Keratinocyte (primary cell): ENCODE results near the gene FUT6. TPM values are rescaled to one million over a fixed set of nuclear protein-coding genes. Genes with fewer than 3 reads are reported as not detected.
"Not testable (repeated sequence)": the region's sequence is repeated elsewhere in the genome, so short reads cannot be mapped to it uniquely, and the experiment has no call there.

ENCODE experiments used
- DNase-seq: peaks from one replicate; pipeline ENCODE4 v3.0.0-alpha.2; 2011; ENCODE audit warnings: low read depth, missing footprints, low spot score
- FAIRE-seq: peaks from 2 replicates; lab custom pipeline; 2011; peaks lifted over from hg19 to GRCh38; lab: Jason Lieb, UNC
- H2AFZ ChIP-seq: 2 replicates; pipeline ENCODE4 v1.6.0; 2012; ENCODE audit warnings: low read length, control low read depth, inconsistent platforms; ENCODE audit not compliant: control insufficient read depth
- H3K27ac ChIP-seq: 2 replicates; pipeline ENCODE4 v1.5.1; 2011; ENCODE audit warnings: low read length; ENCODE audit not compliant: control insufficient read depth, insufficient read depth
- H3K27me3 ChIP-seq: 3 replicates; pipeline ENCODE4 v1.6.0; 2011; ENCODE audit warnings: low read length; ENCODE audit not compliant: control insufficient read depth, insufficient read depth; ENCODE audit errors: extremely low read depth
- H3K36me3 ChIP-seq, 2 experiments: 2 replicates in 1 of 2; 3 replicates in 1 of 2; pipeline ENCODE4 v1.5.1; 2011; ENCODE audit warnings: low read length in 2 of 2, mild to moderate bottlenecking in 1 of 2; ENCODE audit not compliant: control insufficient read depth in 2 of 2, insufficient read depth in 2 of 2; ENCODE audit errors: extremely low read depth in 1 of 2
- H3K4me1 ChIP-seq: 3 replicates; pipeline ENCODE4 v1.5.1; 2011; ENCODE audit warnings: low read length; ENCODE audit not compliant: control insufficient read depth, insufficient read depth; ENCODE audit errors: extremely low read depth
- H3K4me2 ChIP-seq: 3 replicates; pipeline ENCODE4 v1.6.0; 2011; ENCODE audit warnings: low read depth, low read length; ENCODE audit not compliant: control insufficient read depth, insufficient read depth; ENCODE audit errors: extremely low read depth
- H3K4me3 ChIP-seq, 3 experiments: fragments of 200-600 bp in 1 of 3; sonication (generic) in 1 of 3; 2 replicates in 2 of 3; 3 replicates in 1 of 3; pipeline ENCODE4 v1.5.1; 2011 to 2016; ENCODE audit warnings: low read length in 3 of 3, mild to moderate bottlenecking in 3 of 3, control low read depth in 2 of 3, inconsistent platforms in 1 of 3, low read depth in 1 of 3, mixed read lengths in 1 of 3, mixed run types in 1 of 3, moderate library complexity in 1 of 3; ENCODE audit not compliant: control insufficient read depth in 2 of 3, insufficient read depth in 2 of 3; ENCODE audit errors: extremely low read depth in 1 of 3
- H3K79me2 ChIP-seq: 2 replicates; pipeline ENCODE4 v1.6.0; 2012; ENCODE audit warnings: low read length; ENCODE audit not compliant: control insufficient read depth, insufficient read depth
- H3K9ac ChIP-seq: 3 replicates; pipeline ENCODE4 v1.6.0; 2011; ENCODE audit warnings: low read length; ENCODE audit not compliant: control insufficient read depth, insufficient read depth; ENCODE audit errors: extremely low read depth
- H3K9me1 ChIP-seq: 3 replicates; pipeline ENCODE4 v1.6.0; 2011; ENCODE audit warnings: low read length; ENCODE audit not compliant: control insufficient read depth, insufficient read depth; ENCODE audit errors: extremely low read depth
- H3K9me3 ChIP-seq: 2 replicates; pipeline ENCODE4 v1.5.1; 2012; ENCODE audit warnings: low read depth, low read length; ENCODE audit not compliant: control insufficient read depth
- H4K20me1 ChIP-seq: 3 replicates; pipeline ENCODE4 v1.6.0; 2011; ENCODE audit warnings: low read length; ENCODE audit not compliant: control insufficient read depth, insufficient read depth; ENCODE audit errors: extremely low read depth
- CTCF ChIP-seq, 3 experiments: IDR thresholded peaks in 1 of 3; conservative IDR thresholded peaks in 1 of 3; optimal IDR thresholded peaks in 1 of 3; 2 replicates in 2 of 3; 3 replicates in 1 of 3; pipeline versions ENCODE3 to v1.5.1; 2011; ENCODE audit warnings: low read length in 3 of 3, mild to moderate bottlenecking in 3 of 3, moderate library complexity in 2 of 3, control low read depth in 1 of 3, inconsistent platforms in 1 of 3; ENCODE audit not compliant: insufficient read depth in 2 of 3; ENCODE audit errors: extremely low read depth in 1 of 3
- EZH2 ChIP-seq: IDR thresholded peaks from one replicate; pipeline ENCODE4 v1.6.1; 2012; ENCODE audit warnings: inconsistent platforms, mild to moderate bottlenecking, low read length, moderate library complexity
- dilution Hi-C: fragments of 300-500 bp; cut with MboI; formaldehyde crosslinking; loops from one replicate; pipeline ENCODE4 v1.7.0; 2020; ENCODE audit warnings: low sequenced_read_pairs; ENCODE audit not compliant: extremely low pct_ligation_motif_present
- polyA plus RNA-seq, 5 experiments: library from polyadenylated mRNA; depleted of rRNA in 3 of 5; stranded (reverse) in 3 of 5; stranded (forward) in 1 of 5; unstranded in 1 of 5; fragments of >200 nt; gene quantifications; 1 replicate in 1 of 5; 2 replicates in 3 of 5; 3 replicates in 1 of 5; pipeline versions ENCODE4 v1.2.1 to v1.2.3, GENCODE V29; 2011 to 2012; ENCODE audit warnings: missing spikeins in 2 of 5, low read depth in 1 of 5, low replicate concordance in 1 of 5

FUT6 gene
- polyA plus RNA-seq, 1 donor (not counting 4 experiments of a cell fraction or from before 2014, with no cell fraction given) = not detected

GRCh38 chr19:5877882-5878281 lies 38.4 kb upstream of the FUT6 start:
- Histone ChIP-seq H3K27ac (no peak overlapping the region), H3K4me1 (peaks cover 12% of the 10 kb centered on the region), H3K4me2 (no peak overlapping the region), H3K36me3 (no peaks in the 10 kb centered on the region), H4K20me1 (no peaks in the 10 kb centered on the region), H3K9me3 (no peaks in the 10 kb centered on the region), H3K9ac (no peak overlapping the region), H3K9me1 (no peaks in the 10 kb centered on the region), H3K4me3 (no peak overlapping the region), H3K27me3 (peaks cover 9% of the 10 kb centered on the region), H2AFZ (no peak overlapping the region), H3K79me2 (no peaks in the 10 kb centered on the region)
- DNase-seq = no peak
- dilution Hi-C loops = no loop called here
- no peak for FAIRE-seq
- TF ChIP-seq CTCF (optimal IDR thresholded peaks at IDR 0.05 in 1 of 3, IDR thresholded peaks at IDR 0.05 in 1 of 3, conservative IDR thresholded peaks at IDR 0.05 in 1 of 3; ENCODE audit: extremely low read depth in 1 of 3, insufficient read depth in 2 of 3, low read length in 3 of 3) (no peak), EZH2 (no peak)

GRCh38 chr19:5877427-5877826 lies 37.9 kb upstream of the FUT6 start:
- Histone ChIP-seq H2AFZ (no peak overlapping the region), H3K4me2 (no peak overlapping the region), H3K4me3 (no peak overlapping the region), H3K36me3 (no peaks in the 10 kb centered on the region), H3K9me1 (no peaks in the 10 kb centered on the region), H4K20me1 (no peaks in the 10 kb centered on the region), H3K27ac (no peak overlapping the region), H3K79me2 (no peaks in the 10 kb centered on the region), H3K9me3 (no peaks in the 10 kb centered on the region), H3K27me3 (peaks cover 9% of the 10 kb centered on the region), H3K4me1 (peaks cover 12% of the 10 kb centered on the region), H3K9ac (no peak overlapping the region)
- DNase-seq = no peak
- dilution Hi-C loops = no loop called here
- no peak for FAIRE-seq
- TF ChIP-seq EZH2 (no peak), CTCF (optimal IDR thresholded peaks at IDR 0.05 in 1 of 3, IDR thresholded peaks at IDR 0.05 in 1 of 3, conservative IDR thresholded peaks at IDR 0.05 in 1 of 3; ENCODE audit: extremely low read depth in 1 of 3, insufficient read depth in 2 of 3, low read length in 3 of 3) (no peak)

GRCh38 chr19:5874496-5874895 lies 35.0 kb upstream of the FUT6 start:
- H4K20me1 ChIP-seq, H3K9me3 ChIP-seq, H3K4me2 ChIP-seq, H3K27ac ChIP-seq, H3K9ac ChIP-seq, H2AFZ ChIP-seq, H3K79me2 ChIP-seq, H3K4me3 ChIP-seq, dilution Hi-C loops, H3K9me1 ChIP-seq, H3K36me3 ChIP-seq, FAIRE-seq, H3K27me3 ChIP-seq, H3K4me1 ChIP-seq, DNase-seq: not testable (repeated sequence)
